OCI-LY7 (cell line): ENCODE data around the gene WRNIP1. TPM values are rescaled to one million over a fixed set of nuclear protein-coding genes. Genes with fewer than 3 reads are reported as not detected.

Source experiments
- BruUV-seq: library from RNA; stranded (reverse); fragments of 400-500 nt; replicated peaks from 2 replicates; lab custom pipeline; 2021; lab: Mats Ljungman, UMichigan
- CTCF ChIA-PET: fragments of 300-600 bp; sonication (Branson Sonifier 250); formaldehyde crosslinking; loops from one replicate; lab custom pipeline; 2022; ENCODE audit warnings: antibody characterized with exemption; ENCODE audit not compliant: unreplicated experiment; lab: Charles Lee
- POLR2A ChIA-PET: fragments of 300-600 bp; sonication (Branson Sonifier 250); formaldehyde crosslinking; loops from one replicate; lab custom pipeline; 2022; ENCODE audit warnings: antibody characterized with exemption; lab: Charles Lee
- DNase-seq: peaks from one replicate; pipeline ENCODE4 v3.0.0-alpha.2; 2015; ENCODE audit warnings: low spot score
- H2AFZ ChIP-seq: fragments of 200-600 bp; sonication (generic), shearing (Covaris generic); 2 replicates; pipeline ENCODE4 v1.6.1; 2014; ENCODE audit warnings: mild to moderate bottlenecking, antibody characterized with exemption, low read length, moderate library complexity
- H3K27ac ChIP-seq: fragments of 200-600 bp; sonication (generic); 2 replicates; pipeline ENCODE4 v1.5.1; 2014; ENCODE audit warnings: mixed run types, low read depth, mild to moderate bottlenecking, moderate library complexity, low read length, inconsistent platforms; ENCODE audit not compliant: poor library complexity, severe bottlenecking
- H3K36me3 ChIP-seq: fragments of 200-600 bp; sonication (generic); 2 replicates; pipeline ENCODE4 v1.6.1; 2014; ENCODE audit warnings: mild to moderate bottlenecking, antibody characterized with exemption, low read length, moderate library complexity, mixed read lengths; ENCODE audit not compliant: insufficient read depth
- H3K4me1 ChIP-seq: fragments of 200-600 bp; sonication (generic); 2 replicates; pipeline ENCODE4 v1.5.1; 2014; ENCODE audit warnings: mild to moderate bottlenecking, low read length; ENCODE audit not compliant: insufficient read depth, poor library complexity, severe bottlenecking
- H3K4me2 ChIP-seq: fragments of 200-600 bp; sonication (generic); 2 replicates; pipeline ENCODE4 v1.6.1; 2014; ENCODE audit warnings: mild to moderate bottlenecking, low read length
- H3K4me3 ChIP-seq: fragments of 200-600 bp; sonication (generic); 2 replicates; pipeline ENCODE4 v1.5.1; 2014; ENCODE audit warnings: mild to moderate bottlenecking, low read depth, low read length; ENCODE audit not compliant: poor library complexity, severe bottlenecking
- H3K79me2 ChIP-seq: fragments of 200-600 bp; sonication (generic); 2 replicates; pipeline ENCODE4 v1.6.1; 2016; ENCODE audit warnings: low read depth, mild to moderate bottlenecking, low read length, moderate library complexity, mixed read lengths; ENCODE audit not compliant: insufficient read depth
- H3K9me2 ChIP-seq: fragments of 200-600 bp; sonication (generic); 2 replicates; pipeline ENCODE4 v1.6.1; 2016; ENCODE audit warnings: mild to moderate bottlenecking, low read length, mixed read lengths; ENCODE audit not compliant: insufficient read depth
- H3K9me3 ChIP-seq: fragments of 200-600 bp; sonication (generic); 2 replicates; pipeline ENCODE4 v1.6.1; 2014; ENCODE audit warnings: mild to moderate bottlenecking, mixed run types, low read length, mixed read lengths
- H4K20me1 ChIP-seq: fragments of 200-600 bp; sonication (generic); 2 replicates; pipeline ENCODE4 v1.6.1; 2014; ENCODE audit warnings: mild to moderate bottlenecking, antibody characterized with exemption, low read length, moderate library complexity, mixed read lengths; ENCODE audit not compliant: insufficient read depth
- CTCF ChIP-seq: fragments of 200-600 bp; sonication (generic); conservative IDR thresholded peaks from 2 replicates; pipeline ENCODE4 v1.5.1; 2014; ENCODE audit warnings: mild to moderate bottlenecking, antibody characterized with exemption, low read length, moderate library complexity, mixed read lengths
- EZH2phosphoT487 ChIP-seq: fragments of 200-600 bp; sonication (generic); IDR thresholded peaks from 2 replicates; pipeline ENCODE4 v1.6.1; 2018; ENCODE audit warnings: low read depth, borderline replicate concordance, mild to moderate bottlenecking, mixed run types, antibody characterized with exemption, low read length, moderate library complexity, mixed read lengths
- intact Hi-C: fragments of 100-400 bp; cut with micrococcal nuclease; formaldehyde crosslinking; loops from one replicate; pipeline ENCODE4 v1.10.0; 2022; ENCODE audit not compliant: unreplicated experiment
- total RNA-seq, 2 experiments: library from RNA; depleted of rRNA in 1 of 2; stranded (reverse); fragments of >200 nt in 1 of 2; shearing (Covaris generic) in 1 of 2; gene quantifications; 2 replicates each; pipeline ENCODE4 v1.2.3, GENCODE V29; 2014 to 2022

Gene WRNIP1
- total RNA-seq, 2 experiments from 2014 or later, result 43.8 to 54.2 TPM

GRCh38 chr6:2731281-2731909 is 33.8 kb upstream of the WRNIP1 start:
- H4K20me1 ChIP-seq, result no peaks in the 10 kb centered on the region
- DNase-seq, result no peak
- POLR2A ChIA-PET, result no interaction called here
- CTCF ChIA-PET, result interaction anchor here (1.3 kb wide), 1 partner anchor 15 kb away, joined by 4 read pairs; no protein-coding TSS in a partner anchor
- H3K4me2 ChIP-seq, result peak overlapping the region; percentile 28
- peaks cover 47% of the 10 kb centered on the region for H3K4me1 ChIP-seq
- H3K36me3 ChIP-seq, result no peaks in the 10 kb centered on the region
- H3K79me2 ChIP-seq, result no peaks in the 10 kb centered on the region
- TF ChIP-seq EZH2phosphoT487 (no peak), CTCF (no peak)
- H3K9me3 ChIP-seq, result no peaks in the 10 kb centered on the region
- H3K27ac ChIP-seq, result no peak overlapping the region
- no peak overlapping the region for H3K4me3 ChIP-seq
- no TSS peak for BruUV-seq
- no peaks in the 10 kb centered on the region for H3K9me2 ChIP-seq
- H2AFZ ChIP-seq, result peak overlapping the region; percentile 23; the same call in 1 of the 2 replicates
- intact Hi-C loops, result no loop called here

- Histone ChIP-seq H3K4me1 (peaks cover 47% of the 10 kb centered on the region), H3K4me2 (peak overlapping the region; percentile 58), H3K9me3 (no peaks in the 10 kb centered on the region), H3K9me2 (no peaks in the 10 kb centered on the region), H4K20me1 (no peaks in the 10 kb centered on the region), H3K36me3 (no peaks in the 10 kb centered on the region), H3K79me2 (no peaks in the 10 kb centered on the region), H3K27ac (no peak overlapping the region), H3K4me3 (no peak overlapping the region), H2AFZ (peak overlapping the region; percentile 82)
- no TSS peak for BruUV-seq
- ChIA-PET POLR2A (interaction anchor here (0.5 to 2.0 kb wide), 5 partner anchors 13 to 257 kb away, joined by 3 to 7 read pairs (median 4); no protein-coding TSS in a partner anchor), CTCF (interaction anchor here (1.0 to 1.3 kb wide), 2 partner anchors 14 to 18 kb away, joined by 3 to 4 read pairs; no protein-coding TSS in a partner anchor)
- TF ChIP-seq CTCF (no peak), EZH2phosphoT487 (no peak)
- intact Hi-C loops, result no loop called here
- no peak for DNase-seq
These were observed 32.6 kb upstream of the WRNIP1 start for GRCh38 chr6:2732503-2733089.
